HG03045 (cell line): ENCODE results near the gene TTC21A.
"Not testable (repeated sequence)": the region's sequence is repeated elsewhere in the genome, so short reads cannot be mapped to it uniquely, and the experiment has no call there.

ENCODE experiments used
- ATAC-seq: cut with Tn5 transposase; IDR thresholded peaks from one replicate; pipeline ENCODE4 v1.9.1; 2021; ENCODE audit warnings: mild to moderate bottlenecking, moderate library complexity; ENCODE audit not compliant: unreplicated experiment

Gene TTC21A

GRCh38 chr3:39107388-39108199 is at the start of gene TTC21A, which contains the start of gene GORASP1:
Gene TTC21A, plus strand, starts transcription at chr3:39107680. Its CDS starts 158 bp downstream, at chr3:39107838.
Gene GORASP1, minus strand, starts transcription at chr3:39107627. Its CDS starts 86 bp downstream, at chr3:39107541.
- ATAC-seq = peak; percentile 70

- not testable (repeated sequence) for ATAC-seq
Measured at GRCh38 chr3:39061228-39061627, 46.3 kb upstream of the TTC21A start.

- no peak for ATAC-seq
Measured at GRCh38 chr3:39062180-39062579, 45.3 kb upstream of the TTC21A start.

- ATAC-seq = no peak
Measured at GRCh38 chr3:39063143-39063542, 44.3 kb upstream of the TTC21A start.

- no peak for ATAC-seq
Measured at GRCh38 chr3:39064646-39065045, 42.8 kb upstream of the TTC21A start.

- peak; percentile 79 for ATAC-seq
Measured at GRCh38 chr3:39065197-39065596, 42.3 kb upstream of the TTC21A start.

GRCh38 chr3:39067286-39067685 is 40.2 kb upstream of the TTC21A start:
- no peak for ATAC-seq

GRCh38 chr3:39068556-39068955 is 38.9 kb upstream of the TTC21A start:
- no peak for ATAC-seq

- no peak for ATAC-seq
Measured at GRCh38 chr3:39075910-39076309, 31.6 kb upstream of the TTC21A start.

GRCh38 chr3:39079530-39079929 is 27.9 kb upstream of the TTC21A start:
- no peak for ATAC-seq

GRCh38 chr3:39080026-39080425 is 27.5 kb upstream of the TTC21A start:
- ATAC-seq = no peak

GRCh38 chr3:39082666-39083313 is 24.7 kb upstream of the TTC21A start:
- ATAC-seq = no peak

GRCh38 chr3:39086144-39086543 is 21.3 kb upstream of the TTC21A start:
- ATAC-seq = no peak

GRCh38 chr3:39088456-39088855 is 19.0 kb upstream of the TTC21A start:
- ATAC-seq = no peak

GRCh38 chr3:39088889-39089288 is 18.6 kb upstream of the TTC21A start:
- no peak for ATAC-seq

GRCh38 chr3:39090922-39091321 is 16.6 kb upstream of the TTC21A start:
- ATAC-seq = no peak

GRCh38 chr3:39094851-39095677 is 12.4 kb upstream of the TTC21A start:
- no peak for ATAC-seq

GRCh38 chr3:39095778-39096177 is 11.7 kb upstream of the TTC21A start:
- ATAC-seq = no peak

GRCh38 chr3:39096775-39097174 is 10.7 kb upstream of the TTC21A start:
- no peak for ATAC-seq

- no peak for ATAC-seq
Measured at GRCh38 chr3:39097716-39098472, 9.6 kb upstream of the TTC21A start.
